Activated CD4-positive, alpha-beta memory T cell treated with anti-CD3 and anti-CD28 coated beads for 36 hours (primary cell): ENCODE results near the gene MRPL4. TPM values are rescaled to one million over a fixed set of nuclear protein-coding genes. Genes with fewer than 3 reads are reported as not detected.

Source experiments
- CTCF ChIA-PET: fragments of 350-600 bp; sonication (Branson Sonifier 250); formaldehyde crosslinking; loops from one replicate; lab custom pipeline; 2021; ENCODE audit warnings: antibody characterized with exemption, inconsistent platforms; lab: Charles Lee
- POLR2A ChIA-PET: fragments of 350-600 bp; sonication (Branson Sonifier 250); formaldehyde crosslinking; loops from one replicate; lab custom pipeline; 2021; ENCODE audit warnings: antibody characterized with exemption; lab: Charles Lee
- DNase-seq: peaks from one replicate; pipeline ENCODE4 v3.0.0-alpha.2; 2020
- H3K27ac Mint-ChIP-seq: one replicate; pipeline ENCODE4 v1.8.0; 2021; ENCODE audit warnings: mixed read lengths
- H3K27me3 Mint-ChIP-seq: one replicate; pipeline ENCODE4 v1.8.0; 2021; ENCODE audit warnings: mixed read lengths
- H3K36me3 Mint-ChIP-seq: one replicate; pipeline ENCODE4 v1.8.0; 2021; ENCODE audit warnings: mixed read lengths
- H3K4me1 Mint-ChIP-seq: one replicate; pipeline ENCODE4 v1.8.0; 2021; ENCODE audit warnings: low read depth, mixed read lengths
- H3K4me3 Mint-ChIP-seq: one replicate; pipeline ENCODE4 v1.8.0; 2021; ENCODE audit warnings: mild to moderate bottlenecking, mixed read lengths
- H3K9me3 Mint-ChIP-seq: one replicate; pipeline ENCODE4 v1.8.0; 2021; ENCODE audit warnings: mixed read lengths
- intact Hi-C: fragments of 100-400 bp; cut with micrococcal nuclease; formaldehyde crosslinking; loops from one replicate; pipeline ENCODE4 v1.15.1; 2023
- total RNA-seq, 2 experiments: library from RNA; stranded (reverse); gene quantifications; one replicate each; pipeline ENCODE4 v1.2.3, GENCODE V29; 2021

Gene MRPL4
- total RNA-seq, 2 experiments from 2014 or later = 106 to 115 TPM

- POLR2A ChIA-PET = no interaction called here
- H3K9me3 Mint-ChIP-seq = no peaks in the 10 kb centered on the region
- H3K36me3 Mint-ChIP-seq = peaks cover 8% of the 10 kb centered on the region
- H3K4me1 Mint-ChIP-seq = peaks cover 10% of the 10 kb centered on the region
- CTCF ChIA-PET = interaction anchor here (1.1 to 2.9 kb wide), 4 partner anchors 8 to 33 kb away, joined by 3 to 22 read pairs (median 6); no protein-coding TSS in a partner anchor
- no peak for DNase-seq
- no peak overlapping the region for H3K4me3 Mint-ChIP-seq
- no peak overlapping the region for H3K27ac Mint-ChIP-seq
- intact Hi-C loops = no loop called here
- no peaks in the 10 kb centered on the region for H3K27me3 Mint-ChIP-seq
Observed at GRCh38 chr19:10220695-10221094, 31.3 kb upstream of the MRPL4 start.

- Mint-ChIP-seq H3K27ac (no peak overlapping the region), H3K4me3 (no peak overlapping the region), H3K27me3 (no peaks in the 10 kb centered on the region), H3K4me1 (peaks cover 15% of the 10 kb centered on the region), H3K9me3 (no peaks in the 10 kb centered on the region), H3K36me3 (peaks cover 8% of the 10 kb centered on the region)
- POLR2A ChIA-PET = no interaction called here
- CTCF ChIA-PET = interaction anchor here (0.7 kb wide), 1 partner anchor 28 kb away, joined by 4 read pairs; no protein-coding TSS in a partner anchor
- intact Hi-C loops = no loop called here
- DNase-seq = no peak
Observed at GRCh38 chr19:10222201-10222890, 29.7 kb upstream of the MRPL4 start.

- no peak overlapping the region for H3K27ac Mint-ChIP-seq
- peaks cover 15% of the 10 kb centered on the region for H3K4me1 Mint-ChIP-seq
- ChIA-PET POLR2A (no interaction called here), CTCF (interaction anchor here (1.1 kb wide), 1 partner anchor 27 kb away, joined by 4 read pairs; no protein-coding TSS in a partner anchor)
- DNase-seq = no peak
- intact Hi-C loops = no loop called here
- H3K27me3 Mint-ChIP-seq = no peaks in the 10 kb centered on the region
- H3K9me3 Mint-ChIP-seq = no peaks in the 10 kb centered on the region
- H3K4me3 Mint-ChIP-seq = no peak overlapping the region
- H3K36me3 Mint-ChIP-seq = peaks cover 8% of the 10 kb centered on the region
Observed at GRCh38 chr19:10223488-10224213, 28.4 kb upstream of the MRPL4 start.

- DNase-seq = no peak
- peaks cover 18% of the 10 kb centered on the region for H3K4me1 Mint-ChIP-seq
- H3K9me3 Mint-ChIP-seq = no peaks in the 10 kb centered on the region
- CTCF ChIA-PET = interaction anchor here (1.1 kb wide), 1 partner anchor 26 kb away, joined by 4 read pairs; no protein-coding TSS in a partner anchor
- H3K27me3 Mint-ChIP-seq = no peaks in the 10 kb centered on the region
- no peak overlapping the region for H3K27ac Mint-ChIP-seq
- POLR2A ChIA-PET = no interaction called here
- H3K36me3 Mint-ChIP-seq = peaks cover 8% of the 10 kb centered on the region
- intact Hi-C loops = no loop called here
- H3K4me3 Mint-ChIP-seq = no peak overlapping the region
Observed at GRCh38 chr19:10224337-10224736, 27.7 kb upstream of the MRPL4 start.

- ChIA-PET POLR2A (interaction anchor here (1.6 kb wide), 1 partner anchor 31 kb away, joined by 4 read pairs; the partner anchor contains the start of gene DNMT1), CTCF (interaction anchor here (5.7 kb wide), 1 partner anchor 25 kb away, joined by 41 read pairs; the partner anchor contains the start of gene MRPL4)
- no peak for DNase-seq
- Mint-ChIP-seq H3K27me3 (no peaks in the 10 kb centered on the region), H3K4me1 (peaks cover 16% of the 10 kb centered on the region), H3K27ac (no peak overlapping the region), H3K9me3 (no peaks in the 10 kb centered on the region), H3K36me3 (peaks cover 8% of the 10 kb centered on the region), H3K4me3 (no peak overlapping the region)
- intact Hi-C loops = no loop called here
Observed at GRCh38 chr19:10226021-10226375, 26.0 kb upstream of the MRPL4 start.

GRCh38 chr19:10226376-10227025 is 25.5 kb upstream of the MRPL4 start:
- no peak overlapping the region for H3K27ac Mint-ChIP-seq
- H3K36me3 Mint-ChIP-seq = peaks cover 8% of the 10 kb centered on the region
- H3K9me3 Mint-ChIP-seq = no peaks in the 10 kb centered on the region
- intact Hi-C loops = no loop called here
- H3K4me1 Mint-ChIP-seq = peaks cover 16% of the 10 kb centered on the region
- H3K27me3 Mint-ChIP-seq = no peaks in the 10 kb centered on the region
- H3K4me3 Mint-ChIP-seq = no peak overlapping the region
- POLR2A ChIA-PET = interaction anchor here (1.6 kb wide), 1 partner anchor 32 kb away, joined by 4 read pairs; the partner anchor contains the start of gene DNMT1
- CTCF ChIA-PET = interaction anchor here (5.7 kb wide), 1 partner anchor 24 kb away, joined by 41 read pairs; the partner anchor contains the start of gene MRPL4
- no peak for DNase-seq

- no peaks in the 10 kb centered on the region for H3K27me3 Mint-ChIP-seq
- no peaks in the 10 kb centered on the region for H3K9me3 Mint-ChIP-seq
- no peak overlapping the region for H3K27ac Mint-ChIP-seq
- DNase-seq = no peak
- peaks cover 8% of the 10 kb centered on the region for H3K36me3 Mint-ChIP-seq
- ChIA-PET CTCF (interaction anchor here (0.9 to 5.7 kb wide), 5 partner anchors 11 to 107 kb away, joined by 3 to 41 read pairs (median 6); partner anchors contain the start of gene MRPL4), POLR2A (no interaction called here)
- intact Hi-C loops = no loop called here
- peaks cover 16% of the 10 kb centered on the region for H3K4me1 Mint-ChIP-seq
- H3K4me3 Mint-ChIP-seq = no peak overlapping the region
Observed at GRCh38 chr19:10227026-10227971, 24.7 kb upstream of the MRPL4 start.

GRCh38 chr19:10228393-10228792 is 23.6 kb upstream of the MRPL4 start:
- Mint-ChIP-seq H3K27ac (no peak overlapping the region), H3K36me3 (peaks cover 5% of the 10 kb centered on the region), H3K4me1 (peaks cover 16% of the 10 kb centered on the region), H3K9me3 (no peaks in the 10 kb centered on the region), H3K27me3 (no peaks in the 10 kb centered on the region), H3K4me3 (no peak overlapping the region)
- intact Hi-C loops = no loop called here
- ChIA-PET POLR2A (interaction anchor here (1.0 kb wide), 1 partner anchor 24 kb away, joined by 4 read pairs; the partner anchor contains the start of gene MRPL4), CTCF (interaction anchor here (0.7 to 5.7 kb wide), 11 partner anchors 9 to 353 kb away, joined by 3 to 41 read pairs (median 4); partner anchors contain the start of gene MRPL4)
- DNase-seq = no peak

- no peak overlapping the region for H3K4me3 Mint-ChIP-seq
Observed at GRCh38 chr19:10228920-10229319, 23.1 kb upstream of the MRPL4 start.

GRCh38 chr19:10230173-10230860 is 21.7 kb upstream of the MRPL4 start:
- H3K4me3 Mint-ChIP-seq = peak overlapping the region; percentile 79
- POLR2A ChIA-PET = interaction anchor here (0.9 to 1.5 kb wide), 2 partner anchors 14 to 31 kb away, joined by 3 read pairs; no protein-coding TSS in a partner anchor
- peaks cover 20% of the 10 kb centered on the region for H3K4me1 Mint-ChIP-seq
- peak overlapping the region; percentile 80 for H3K27ac Mint-ChIP-seq
- H3K9me3 Mint-ChIP-seq = no peaks in the 10 kb centered on the region
- H3K36me3 Mint-ChIP-seq = no peaks in the 10 kb centered on the region
- CTCF ChIA-PET = interaction anchor here (0.8 to 5.7 kb wide), 6 partner anchors 20 to 42 kb away, joined by 3 to 41 read pairs (median 6); partner anchors contain the start of gene MRPL4
- no peaks in the 10 kb centered on the region for H3K27me3 Mint-ChIP-seq
- intact Hi-C loops = no loop called here
- peak; percentile 74 for DNase-seq

More at GRCh38 chr19:10228920-10229319, 23.1 kb upstream of the MRPL4 start:
- ChIA-PET POLR2A (interaction anchor here (1.0 kb wide), 1 partner anchor 23 kb away, joined by 4 read pairs; the partner anchor contains the start of gene MRPL4), CTCF (interaction anchor here (0.7 to 5.7 kb wide), 10 partner anchors 9 to 354 kb away, joined by 3 to 41 read pairs (median 4); partner anchors contain the start of gene MRPL4)
- Mint-ChIP-seq H3K9me3 (no peaks in the 10 kb centered on the region), H3K4me1 (peaks cover 16% of the 10 kb centered on the region), H3K27ac (peak overlapping the region; percentile 35), H3K36me3 (peaks cover 3% of the 10 kb centered on the region), H3K27me3 (no peaks in the 10 kb centered on the region)
- DNase-seq = peak; percentile 56
- intact Hi-C loops = loop anchor here (1.0 kb wide), 1 partner anchor 21 kb away; no protein-coding TSS in a partner anchor
